NCI-H2107 treated with DMSO at 0.1 percent for 48 hours (cell line): Measurements from ENCODE around the gene ITPKA.
"Not testable (repeated sequence)": the region's sequence is repeated elsewhere in the genome, so short reads cannot be mapped to it uniquely, and the experiment has no call there.

Experiments used
- DNase-seq: peaks from one replicate; lab custom pipeline; 2025; ENCODE audit not compliant: unreplicated experiment; lab: John Stamatoyannopoulos, UW

Gene ITPKA

DNA sequence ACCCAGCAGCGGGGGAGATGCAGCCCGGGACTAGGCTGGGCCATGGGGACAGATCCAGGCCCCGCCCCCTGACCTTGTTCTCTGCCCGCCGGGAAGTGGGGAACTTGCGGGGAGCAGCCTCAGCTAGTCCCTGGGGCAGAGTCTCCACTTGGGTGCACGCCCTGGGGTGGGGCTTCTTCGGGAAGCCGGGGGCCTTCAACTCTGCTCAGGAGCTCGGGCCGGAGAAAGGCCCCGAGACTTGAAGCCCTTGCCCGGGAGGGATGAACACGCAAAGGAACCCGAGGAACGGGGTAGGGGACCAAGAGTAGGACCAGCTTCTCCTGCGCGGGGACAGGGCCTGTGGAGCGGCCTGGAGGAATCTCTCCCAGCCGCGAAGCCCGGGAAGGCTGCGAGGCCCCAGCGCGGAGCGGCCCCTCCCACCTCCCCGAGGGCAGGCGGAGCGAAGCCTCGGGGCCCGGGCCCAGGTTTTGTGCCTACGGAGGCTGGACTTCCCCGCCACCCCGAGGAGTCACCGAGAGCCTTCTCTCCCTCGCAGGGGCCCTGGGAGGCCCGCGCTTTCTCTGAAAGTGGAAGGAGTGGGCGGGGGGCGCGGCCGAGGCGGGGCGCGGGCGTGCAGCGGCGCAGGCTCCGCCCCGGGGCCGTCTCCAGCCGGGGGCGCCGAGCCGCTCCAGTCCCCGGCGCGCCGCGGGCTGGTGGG is at the start of gene ITPKA:
Gene ITPKA (plus strand): TSS at position 670 of the 697 bp plus-strand sequence. CDS start 54 bp downstream, outside the sequence.
- DNase-seq: no peak

GRCh38 chr15:41445399-41445798 is 48.3 kb upstream of the ITPKA start:
- DNase-seq: no peak

DNA sequence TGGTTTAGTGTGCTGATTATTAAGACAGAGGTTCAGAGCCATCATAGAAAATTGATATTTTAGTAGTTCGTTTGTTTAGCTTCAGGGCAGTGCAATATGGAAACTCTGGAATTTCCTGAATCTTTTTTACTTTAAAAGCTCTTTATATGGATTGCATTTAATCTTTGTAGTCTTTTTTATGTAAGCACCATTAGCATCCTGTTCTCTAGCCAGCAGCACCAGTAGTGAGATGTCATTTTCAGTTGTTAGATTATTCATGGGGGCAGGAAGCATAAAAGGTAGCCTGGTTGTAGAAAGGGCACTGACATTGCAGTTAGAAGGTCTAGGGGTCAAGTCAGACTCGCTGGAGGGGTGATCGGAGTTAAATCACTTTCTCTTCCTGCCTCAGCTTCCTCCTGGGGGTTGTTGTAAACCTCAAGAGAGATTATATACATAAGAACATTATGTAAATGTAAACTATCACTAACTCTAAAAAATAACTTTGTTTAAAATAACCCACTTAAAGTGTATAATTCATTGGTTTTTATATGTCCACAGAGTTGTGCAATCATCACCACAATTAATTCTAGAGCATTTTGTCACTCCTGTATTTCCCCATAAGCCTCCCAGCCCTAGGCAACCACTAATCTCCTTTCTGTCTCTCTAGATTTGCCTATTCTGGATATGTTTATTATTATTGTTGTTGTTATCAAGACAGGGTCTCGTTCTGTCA is 31.4 kb upstream of the ITPKA start:
- no peak for DNase-seq

DNA sequence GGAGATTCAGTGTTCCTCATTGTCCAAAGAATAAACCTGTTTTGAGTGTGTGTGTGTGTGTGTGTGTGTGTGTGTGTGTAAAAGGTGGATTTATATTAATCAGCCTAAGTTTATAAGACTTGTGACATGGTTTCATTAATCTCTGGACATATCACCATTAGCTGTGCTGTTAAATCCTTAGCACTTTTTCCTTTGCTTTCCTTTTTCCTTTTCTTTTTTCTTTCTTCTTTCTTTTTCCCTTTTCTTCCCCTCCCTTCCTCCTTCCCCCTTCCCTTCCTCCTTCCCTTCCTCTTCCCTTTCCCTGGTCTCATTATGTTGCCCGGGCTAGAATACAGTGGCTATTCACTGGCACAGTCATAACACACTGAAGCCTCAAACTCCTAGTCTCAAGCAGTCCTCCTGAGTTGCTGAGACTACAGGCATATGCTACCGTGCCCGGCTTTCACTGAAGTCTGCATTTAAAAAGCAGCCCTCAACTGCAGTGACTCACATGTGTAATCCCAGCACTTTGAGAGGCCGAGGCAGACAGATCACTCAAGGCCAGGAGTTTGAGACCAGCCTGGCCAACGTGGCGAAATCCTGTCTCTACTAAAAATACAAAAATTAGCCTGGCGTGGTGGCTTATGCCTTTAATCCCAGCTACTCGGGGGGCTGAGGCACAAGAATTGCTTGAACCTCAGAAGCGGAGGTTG is 28.6 kb upstream of the ITPKA start:
- DNase-seq: no peak

DNA sequence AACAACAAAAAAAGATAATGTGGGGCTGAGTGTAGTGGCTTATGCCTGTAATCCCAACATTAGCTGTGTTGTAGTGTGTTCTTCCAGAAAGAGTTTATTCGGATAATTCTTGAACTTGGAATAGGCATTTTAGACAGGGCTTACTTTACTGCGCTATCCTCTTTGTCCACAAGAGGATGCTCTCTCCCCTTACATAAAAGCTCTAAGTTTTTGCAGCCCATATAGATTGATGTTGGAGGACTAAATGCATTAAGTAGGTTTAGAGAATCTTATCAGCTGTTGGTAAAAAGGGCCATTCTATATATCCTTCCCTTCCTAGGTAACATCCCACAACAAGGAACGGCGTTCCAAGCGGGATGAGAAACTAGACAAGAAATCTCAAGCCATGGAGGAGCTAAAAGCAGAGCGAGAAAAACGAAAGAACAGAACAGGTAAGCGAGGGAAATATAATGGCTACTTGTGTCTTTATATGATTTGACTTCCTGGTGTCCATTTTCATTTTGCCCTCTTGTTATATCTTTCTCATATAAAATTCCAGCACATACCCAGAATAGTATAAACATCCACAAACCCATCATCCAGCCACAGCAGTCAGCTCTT is 27.8 kb upstream of the ITPKA start:
- peak; percentile 30 for DNase-seq

DNA sequence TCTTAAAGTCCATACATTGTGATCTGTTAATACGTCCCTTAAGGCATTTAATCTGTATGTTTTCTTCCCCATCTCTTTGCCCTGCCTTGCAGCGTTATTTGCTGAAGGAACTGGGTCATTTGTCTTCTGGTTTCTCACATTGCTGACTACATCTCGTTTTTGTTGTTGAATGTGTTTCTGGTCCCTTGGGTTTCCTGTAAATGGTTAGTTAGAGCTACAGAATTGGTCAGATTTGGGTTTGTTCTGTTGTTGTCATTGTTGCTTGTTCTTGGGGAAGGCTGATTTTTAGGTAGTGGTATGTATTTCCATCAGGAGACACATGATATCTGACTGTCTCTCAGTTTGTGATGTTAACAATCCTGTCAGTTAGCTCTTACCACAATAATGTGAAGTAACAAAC is 27.0 kb upstream of the ITPKA start:
- DNase-seq: no peak

- not testable (repeated sequence) for DNase-seq
Observed at GRCh38 chr15:41469644-41470043, 24.0 kb upstream of the ITPKA start.

DNA sequence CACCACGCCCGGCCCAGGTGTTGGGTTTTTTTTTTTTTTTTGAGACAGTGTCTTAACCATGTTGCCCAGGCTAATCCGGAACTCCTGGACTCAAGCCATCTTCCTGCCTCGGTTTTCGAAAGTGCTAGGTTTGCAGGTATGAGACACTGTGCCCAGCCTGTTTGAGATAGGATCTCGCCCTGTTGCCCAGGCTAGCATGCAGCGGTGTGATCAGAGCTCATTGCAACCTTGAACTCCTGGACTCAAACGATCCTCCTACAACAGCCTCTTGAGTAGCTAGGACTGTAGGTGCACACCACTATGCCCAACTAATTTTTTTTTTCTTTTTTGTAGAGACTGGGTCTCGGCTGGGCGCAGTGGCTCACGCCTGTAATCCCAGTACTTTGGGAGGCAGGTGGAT is 20.3 kb upstream of the ITPKA start:
- no peak for DNase-seq

DNA sequence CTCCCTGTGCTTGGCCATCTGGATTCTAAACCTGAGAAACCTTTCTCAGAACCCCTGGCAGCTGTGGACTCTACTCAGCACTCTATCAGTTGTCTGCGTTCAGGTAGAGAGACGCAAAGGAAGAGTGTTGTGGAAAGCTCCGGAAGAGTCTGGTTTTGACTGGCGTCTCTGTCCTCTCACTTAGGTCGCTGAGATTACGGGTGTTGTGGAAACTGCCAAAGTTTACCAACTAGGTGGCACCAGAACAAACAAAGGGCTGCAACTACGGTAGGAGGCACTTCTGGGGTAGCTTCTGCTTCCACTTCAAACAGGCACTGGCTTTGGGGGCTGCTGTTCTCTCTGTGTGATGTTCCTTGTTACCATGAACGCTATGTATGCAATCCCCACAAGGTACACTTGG is 19.2 kb upstream of the ITPKA start:
- DNase-seq: no peak

DNA sequence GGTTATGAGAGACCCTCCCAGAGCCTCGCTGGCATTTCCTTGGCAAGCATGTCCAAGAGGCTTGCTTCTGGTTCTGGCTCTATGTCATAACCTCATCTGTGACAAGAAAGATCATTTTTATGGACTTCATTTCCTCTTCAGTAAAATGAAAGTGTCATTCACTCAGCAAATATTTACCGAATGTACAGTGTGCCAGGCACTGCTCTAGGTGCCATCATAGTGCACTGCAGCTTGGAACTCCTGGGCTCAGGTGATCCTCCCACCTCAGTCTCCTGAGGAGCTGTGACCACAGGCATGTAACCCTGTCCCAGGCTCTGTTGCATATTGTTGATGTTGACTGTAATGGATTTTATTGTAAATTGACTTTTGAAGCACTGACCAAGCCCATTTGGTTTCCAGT is 18.7 kb upstream of the ITPKA start:
- DNase-seq: no peak

DNA sequence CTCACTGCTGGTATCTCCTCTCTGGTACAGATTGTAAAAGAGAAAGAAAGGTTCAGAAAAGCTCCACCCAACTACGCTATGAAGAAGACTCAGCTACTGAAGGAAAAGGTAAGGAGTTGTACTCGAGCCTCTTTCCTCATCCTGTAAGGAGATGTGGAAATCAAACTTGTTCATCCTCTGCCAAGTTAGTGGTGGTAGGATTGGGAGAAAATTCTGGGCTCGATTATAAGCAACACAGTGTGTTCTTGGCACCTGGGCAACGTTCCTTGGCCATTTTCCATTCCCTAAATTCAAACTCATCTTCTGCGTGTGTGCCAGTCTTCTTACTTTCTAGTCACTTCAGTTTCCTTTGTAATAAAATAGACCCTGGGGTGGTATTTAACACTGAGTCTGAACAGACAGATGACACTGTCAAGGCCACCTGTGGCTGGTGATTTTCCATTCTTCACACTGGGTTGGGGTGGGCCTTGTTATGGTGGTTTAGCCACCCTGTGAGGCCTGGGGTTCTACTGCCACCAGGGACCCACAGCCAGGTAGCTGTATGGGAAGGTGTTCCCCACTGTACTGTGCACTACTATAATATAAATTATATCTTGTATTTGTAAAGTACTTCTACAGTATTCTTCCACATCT is 17.1 kb upstream of the ITPKA start:
- no peak for DNase-seq

DNA sequence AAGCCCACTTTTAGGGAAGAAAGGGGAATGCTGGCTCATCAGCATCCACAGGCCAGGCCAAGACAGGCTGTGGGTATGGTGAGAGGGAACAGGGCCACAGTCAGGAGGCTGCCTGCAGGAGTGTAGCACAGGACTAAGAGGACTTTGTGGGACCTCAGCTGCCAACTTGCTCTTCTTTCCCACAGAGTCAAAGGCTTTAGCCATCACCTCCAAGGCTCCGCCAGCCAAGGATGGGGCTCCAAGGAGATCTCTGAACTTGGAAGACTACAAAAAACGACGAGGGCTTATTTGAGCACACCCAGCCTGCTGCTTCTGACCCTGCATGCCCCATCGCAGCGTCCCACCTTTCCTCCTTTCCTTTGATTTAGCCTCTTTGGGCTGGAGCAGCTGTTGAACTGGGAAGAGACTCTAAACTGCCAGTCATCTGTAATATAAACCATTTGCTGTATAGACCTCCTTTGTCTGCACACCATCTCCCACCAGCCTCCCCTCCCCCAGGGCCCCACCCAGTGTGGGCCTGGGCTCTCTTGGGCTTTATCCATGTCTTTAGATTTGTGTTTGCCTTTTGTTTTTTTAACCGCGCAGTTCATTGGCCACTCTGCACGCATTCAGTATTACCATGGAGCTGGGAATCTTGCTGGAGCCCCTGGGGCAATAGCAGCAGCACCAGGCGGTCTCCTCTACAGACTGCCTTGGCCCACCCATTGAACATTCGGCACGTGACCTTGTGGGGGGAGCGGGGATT is 13.1 kb upstream of the ITPKA start:
- DNase-seq: no peak

GRCh38 chr15:41482110-41482877 is 11.4 kb upstream of the ITPKA start:
- no peak for DNase-seq

DNA sequence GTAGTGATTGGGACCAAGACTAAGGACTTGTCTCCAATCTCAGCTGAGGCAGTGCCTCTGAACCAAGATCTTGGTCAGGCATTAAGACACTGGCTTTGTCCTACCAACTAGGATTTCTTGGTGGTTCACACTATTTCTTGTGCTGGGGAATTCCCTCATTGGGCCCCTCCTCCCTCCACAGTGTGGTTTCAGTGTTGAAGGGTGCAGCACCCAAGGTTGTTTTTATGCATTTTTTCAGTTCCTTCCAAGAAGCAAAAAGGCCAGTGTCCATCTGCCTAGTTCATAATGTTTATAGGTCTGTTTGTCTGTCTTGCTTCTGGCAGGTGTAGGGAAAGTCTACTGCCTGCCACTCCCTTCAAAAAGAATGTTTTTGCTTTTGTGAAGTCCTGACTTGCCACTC is 10.6 kb upstream of the ITPKA start:
- no peak for DNase-seq

DNA sequence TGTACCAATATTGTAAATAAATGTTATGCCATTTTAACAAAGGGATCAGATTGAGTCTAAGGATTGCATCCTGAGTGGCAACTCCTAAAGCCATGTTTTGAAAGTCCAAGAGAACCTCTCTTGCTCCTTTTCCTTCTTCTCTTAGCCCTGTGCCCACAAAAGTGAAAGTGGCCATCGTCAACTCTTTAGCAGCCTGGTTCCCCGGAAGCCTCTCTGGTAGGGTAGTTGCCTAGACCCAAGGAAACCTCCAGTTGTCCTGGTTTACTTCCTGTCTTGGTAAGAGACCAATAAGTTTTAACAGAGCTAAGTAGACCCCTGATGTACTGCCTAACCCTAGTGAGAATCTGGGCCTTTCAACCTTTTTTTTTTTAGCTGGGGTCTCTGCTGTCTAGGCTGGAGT is 10.2 kb upstream of the ITPKA start:
- no peak for DNase-seq

DNA sequence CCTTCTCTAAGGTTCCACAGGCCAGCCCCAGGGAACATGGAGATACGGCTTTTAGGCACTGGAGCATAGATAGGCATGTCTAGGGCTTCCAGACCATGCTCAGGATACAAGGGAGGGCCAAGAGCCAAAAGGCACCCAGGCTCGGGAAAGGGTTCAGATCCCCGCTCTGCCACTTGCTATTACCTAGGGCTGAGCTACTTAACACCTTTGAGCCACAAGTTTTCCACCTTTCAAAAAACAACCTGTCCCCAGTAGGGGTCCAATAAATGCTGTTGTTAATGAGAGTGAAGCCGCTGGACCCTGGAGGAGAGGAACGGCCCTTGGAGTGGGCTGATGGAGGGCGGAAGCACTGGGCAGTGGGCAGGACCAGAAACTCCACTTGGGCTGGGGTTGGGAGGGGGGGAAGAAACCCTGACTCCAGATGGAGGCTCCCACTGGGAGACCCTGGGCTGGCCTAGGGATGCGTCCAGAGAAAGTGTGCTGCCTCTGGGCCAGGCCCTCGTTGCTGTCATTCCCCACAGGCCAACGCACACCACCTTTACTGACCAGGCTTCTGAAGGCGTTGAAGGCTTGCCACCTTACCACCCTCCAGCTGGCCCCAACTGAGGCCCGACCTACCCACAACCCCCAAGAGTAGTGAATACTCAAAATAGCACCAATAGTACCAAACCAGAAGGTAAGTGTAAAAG is 8.6 kb upstream of the ITPKA start:
- no peak for DNase-seq

- no peak for DNase-seq
Observed at GRCh38 chr15:41486286-41486685, 7.4 kb upstream of the ITPKA start.

DNA sequence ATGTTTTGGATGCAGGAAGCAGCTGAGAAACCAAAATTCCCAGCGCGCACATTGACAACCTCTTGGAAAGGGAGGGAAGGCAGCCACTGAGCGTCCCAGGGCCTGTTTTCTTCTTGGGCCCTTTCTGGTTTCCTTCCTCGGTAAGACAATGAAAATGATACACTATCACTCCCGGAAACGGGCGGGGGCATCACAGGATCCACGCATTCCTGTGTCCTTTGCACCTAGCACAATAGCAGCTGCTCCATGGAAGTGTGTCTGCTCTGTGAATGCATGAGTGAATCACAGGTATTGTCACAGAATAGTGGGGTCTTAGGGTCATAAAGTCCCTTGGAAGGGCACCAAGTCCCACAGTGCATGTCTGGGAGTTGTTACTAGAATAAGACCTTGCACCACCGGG is 6.3 kb upstream of the ITPKA start:
- no peak for DNase-seq

GRCh38 chr15:41487802-41488201 is 5.9 kb upstream of the ITPKA start:
- DNase-seq: no peak
